Measurements from ENCODE around the gene GALNT17. TPM values are rescaled to one million over a fixed set of nuclear protein-coding genes. Genes with fewer than 3 reads are reported as not detected.
A peak's percentile ranks its signal among the peaks of the same experiment; 100 is the strongest.

GALNT17 gene
- total and polyA plus RNA-seq, 12 donors = 0.94 to 37.5 (median 8.1) TPM

DNA sequence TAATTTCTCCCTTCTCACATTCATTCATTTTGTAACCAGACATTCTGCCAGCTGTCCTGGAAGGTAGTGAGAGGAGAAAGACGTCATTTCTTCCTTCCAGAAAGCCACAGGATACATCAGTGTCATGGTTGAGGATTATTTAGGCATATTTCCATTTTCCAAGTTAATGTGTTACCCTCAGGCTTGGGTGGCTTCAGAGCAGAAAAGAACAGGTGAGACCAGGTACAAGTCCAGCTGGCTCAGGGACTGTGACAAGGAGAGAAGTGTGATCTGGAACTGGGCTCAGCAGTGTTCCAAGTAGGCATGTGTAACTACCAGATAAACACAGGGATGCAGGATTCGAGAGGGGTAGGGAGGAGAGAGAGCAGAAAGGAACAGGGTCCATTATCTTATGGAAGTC is 386.9 kb downstream of the GALNT17 start:
- no peaks in the 10 kb centered on the region for H3K27me3 ChIP-seq
- 75 to 86% (median 78%) methylated on average over 2 of the region's 2 CpGs for WGBS, 4 donors
- DNase-seq = no peak

DNA sequence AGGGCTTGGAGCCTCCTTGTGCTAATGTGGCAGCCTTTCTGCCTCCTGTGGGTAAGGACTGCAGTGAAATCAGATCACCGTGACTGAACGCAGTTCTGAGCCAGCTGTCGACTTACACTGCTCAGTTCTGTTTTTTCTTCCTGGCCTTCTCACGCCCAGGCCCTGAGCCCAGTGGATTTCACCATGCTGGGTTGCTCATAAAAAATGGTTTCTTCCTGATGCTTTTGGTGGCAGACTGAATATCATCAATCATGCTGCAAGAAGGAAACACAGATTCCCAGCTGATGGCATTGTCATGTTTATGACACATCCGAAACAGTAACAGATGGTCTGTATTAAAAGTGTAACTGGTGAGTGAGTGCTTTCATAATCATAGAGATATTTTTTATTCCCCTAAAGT is 389.6 kb downstream of the GALNT17 start:
- no peaks in the 10 kb centered on the region for H3K36me3 ChIP-seq (replicated peaks in 1 of 2)
- DNase-seq = peak in 3 of 7 donors; percentile 19 to 58 (median 40)
- intact Hi-C loops (cut with DNase I) = no loop called here
- TF ChIP-seq, protein P1, sequence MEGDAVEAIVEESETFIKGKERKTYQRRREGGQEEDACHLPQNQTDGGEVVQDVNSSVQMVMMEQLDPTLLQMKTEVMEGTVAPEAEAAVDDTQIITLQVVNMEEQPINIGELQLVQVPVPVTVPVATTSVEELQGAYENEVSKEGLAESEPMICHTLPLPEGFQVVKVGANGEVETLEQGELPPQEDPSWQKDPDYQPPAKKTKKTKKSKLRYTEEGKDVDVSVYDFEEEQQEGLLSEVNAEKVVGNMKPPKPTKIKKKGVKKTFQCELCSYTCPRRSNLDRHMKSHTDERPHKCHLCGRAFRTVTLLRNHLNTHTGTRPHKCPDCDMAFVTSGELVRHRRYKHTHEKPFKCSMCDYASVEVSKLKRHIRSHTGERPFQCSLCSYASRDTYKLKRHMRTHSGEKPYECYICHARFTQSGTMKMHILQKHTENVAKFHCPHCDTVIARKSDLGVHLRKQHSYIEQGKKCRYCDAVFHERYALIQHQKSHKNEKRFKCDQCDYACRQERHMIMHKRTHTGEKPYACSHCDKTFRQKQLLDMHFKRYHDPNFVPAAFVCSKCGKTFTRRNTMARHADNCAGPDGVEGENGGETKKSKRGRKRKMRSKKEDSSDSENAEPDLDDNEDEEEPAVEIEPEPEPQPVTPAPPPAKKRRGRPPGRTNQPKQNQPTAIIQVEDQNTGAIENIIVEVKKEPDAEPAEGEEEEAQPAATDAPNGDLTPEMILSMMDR (IDR thresholded peaks at IDR 0.05) = no peak
- no peak for TF ChIP-seq POLR2A (IDR thresholded peaks at IDR 0.05)
- no peak overlapping the region for H3K4me3 ChIP-seq
- H3K27me3 ChIP-seq = no peaks in the 10 kb centered on the region
- no peaks in the 10 kb centered on the region for H3K4me1 ChIP-seq (replicated peaks in 1 of 2)
- no peak overlapping the region for H3K27ac ChIP-seq
- WGBS, 4 donors = 30 to 65% (median 60%) methylated on average over 5 of the region's 5 CpGs
- peaks cover 0 to 4% (median 0%) of the 10 kb centered on the region in 3 donors for H3K9me3 ChIP-seq (replicated peaks in 1 of 3)

More for the DNA sequence above, 386.9 kb downstream of the GALNT17 start:
- TF ChIP-seq, protein P1 (IDR thresholded peaks at IDR 0.05) = no peak
- TF ChIP-seq POLR2A (IDR thresholded peaks at IDR 0.05) = no peak
- Histone ChIP-seq H3K36me3 (replicated peaks in 1 of 2) (no peaks in the 10 kb centered on the region), H3K4me3 (no peak overlapping the region), H3K27ac (no peak overlapping the region), H3K4me1 (replicated peaks in 1 of 2) (no peaks in the 10 kb centered on the region), H3K9me3 (replicated peaks in 1 of 3) (peaks cover 0 to 4% (median 0%) of the 10 kb centered on the region in 3 donors)
- intact Hi-C loops (cut with DNase I) = loop anchor here in 1 of 2 donors (10.0 kb wide), 1 partner anchor 664 kb away; no protein-coding TSS in a partner anchor

DNA sequence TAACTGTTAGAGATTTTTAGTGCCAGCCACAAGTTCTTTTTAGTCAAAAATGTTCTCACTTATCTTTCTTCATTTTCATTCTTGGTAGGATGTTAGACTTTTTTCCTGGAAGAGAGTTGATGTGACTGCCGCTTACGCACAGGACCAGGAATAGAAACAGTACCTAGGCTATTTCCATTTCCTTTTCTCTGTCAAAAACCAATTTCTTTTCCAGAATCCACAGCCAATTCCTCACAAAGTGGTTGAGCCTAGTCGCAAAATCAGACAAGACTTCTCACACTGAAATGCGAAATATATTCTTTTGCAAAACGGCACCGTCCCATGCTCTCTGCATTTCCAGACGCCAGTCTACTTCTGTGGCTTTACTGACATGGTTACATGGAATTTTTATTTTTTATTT is 394.2 kb downstream of the GALNT17 start:
- TF ChIP-seq, protein P1 (IDR thresholded peaks at IDR 0.05) = no peak
- no peak for TF ChIP-seq POLR2A (IDR thresholded peaks at IDR 0.05)
- intact Hi-C loops (cut with DNase I) = no loop called here
- no peaks in the 10 kb centered on the region for H3K9me3 ChIP-seq (replicated peaks in 1 of 3)
- H3K27ac ChIP-seq = no peak overlapping the region
- no peaks in the 10 kb centered on the region for H3K27me3 ChIP-seq
- H3K36me3 ChIP-seq (replicated peaks in 1 of 2) = no peaks in the 10 kb centered on the region
- no peak overlapping the region for H3K4me3 ChIP-seq
- H3K4me1 ChIP-seq (replicated peaks in 1 of 2) = no peaks in the 10 kb centered on the region
- 90 to 95% (median 94%) methylated on average over 7 of the region's 7 CpGs for WGBS, 4 donors
- no peak for DNase-seq

DNA sequence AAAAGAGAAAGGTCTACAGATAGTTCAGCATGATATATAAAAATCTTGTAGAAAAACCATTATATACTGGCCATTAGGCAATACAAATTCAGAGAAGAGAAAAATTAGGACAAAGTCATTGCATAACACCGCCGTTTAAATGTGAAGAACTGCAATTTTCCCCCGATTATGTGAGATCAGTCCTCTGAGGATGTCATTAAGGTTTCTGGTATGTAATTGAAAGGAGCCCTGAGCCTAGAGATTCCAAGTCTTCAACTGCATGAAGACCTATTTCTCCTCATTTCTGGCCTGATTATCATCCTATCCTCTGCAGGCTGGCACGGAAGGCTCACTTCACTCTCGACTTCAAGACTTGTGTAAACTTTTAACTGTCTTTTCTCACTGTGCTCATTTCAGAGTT is 395.3 kb downstream of the GALNT17 start:
- Histone ChIP-seq H3K9me3 (replicated peaks in 1 of 3) (no peaks in the 10 kb centered on the region), H3K27me3 (no peaks in the 10 kb centered on the region), H3K36me3 (replicated peaks in 1 of 2) (no peaks in the 10 kb centered on the region), H3K27ac (no peak overlapping the region), H3K4me1 (replicated peaks in 1 of 2) (no peaks in the 10 kb centered on the region), H3K4me3 (no peak overlapping the region)
- TF ChIP-seq POLR2A (IDR thresholded peaks at IDR 0.05) = no peak
- TF ChIP-seq, protein P1 (IDR thresholded peaks at IDR 0.05) = no peak
- intact Hi-C loops (cut with DNase I) = no loop called here
- DNase-seq = no peak
- WGBS, 4 donors = 74 to 86% (median 80%) methylated on average over 5 of the region's 5 CpGs
